Breast epithelium (tissue), 3 donors: ENCODE data around the gene PARP1.
"Not testable (repeated sequence)": the region's sequence is repeated elsewhere in the genome, so short reads cannot be mapped to it uniquely, and the experiment has no call there.

Experiments used
- CTCF ChIP-seq, 3 donors: fragments of 450-650 bp; IDR thresholded peaks; one replicate each; pipeline ENCODE4 v1.5.1; 2016 to 2017; ENCODE audit warnings: antibody characterized with exemption in 3 of 3, mild to moderate bottlenecking in 3 of 3, moderate library complexity in 3 of 3
- POLR2A ChIP-seq: fragments of 450-650 bp; IDR thresholded peaks from one replicate; pipeline ENCODE4 v1.6.1; 2016; ENCODE audit warnings: antibody characterized with exemption, mild to moderate bottlenecking, moderate library complexity
- POLR2AphosphoS5 ChIP-seq, 3 donors: sonication (generic); formaldehyde crosslinking; IDR thresholded peaks; one replicate each; pipeline ENCODE4 v1.6.1; 2017; ENCODE audit warnings: antibody characterized with exemption in 3 of 3

DNA sequence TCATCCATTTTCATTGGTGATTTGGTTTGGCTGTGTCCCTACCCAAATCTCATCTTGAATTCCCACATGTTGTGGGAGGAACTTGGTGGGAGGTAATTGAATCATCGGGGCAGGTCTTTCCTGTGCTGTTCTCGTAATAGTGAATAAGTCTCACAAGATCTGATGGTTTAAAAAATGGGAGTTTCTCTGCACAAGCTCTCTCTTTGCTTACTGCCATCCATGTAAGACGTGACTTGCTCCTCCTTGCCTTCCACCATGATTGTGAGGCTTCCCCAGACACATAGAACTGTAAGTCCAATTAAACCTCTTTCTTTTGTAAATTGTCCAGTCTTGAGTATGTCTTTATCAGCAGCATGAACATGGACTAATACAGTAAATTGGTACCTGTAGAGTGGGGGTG lies 67.8 kb downstream of the PARP1 start:
- TF ChIP-seq CTCF (IDR thresholded peaks at IDR 0.05); POLR2A; POLR2AphosphoS5 (IDR thresholded peaks at IDR 0.05): not testable (repeated sequence)
